Keratinocyte (primary cell): ENCODE data around the gene C5AR1. TPM values are rescaled to one million over a fixed set of nuclear protein-coding genes. Genes with fewer than 3 reads are reported as not detected.
A peak's percentile ranks its signal among the peaks of the same experiment; 100 is the strongest.

Experiments
- DNase-seq: peaks from one replicate; pipeline ENCODE4 v3.0.0-alpha.2; 2011; ENCODE audit warnings: low read depth, missing footprints, low spot score
- FAIRE-seq: peaks from 2 replicates; lab custom pipeline; 2011; peaks lifted over from hg19 to GRCh38; lab: Jason Lieb, UNC
- H2AFZ ChIP-seq: 2 replicates; pipeline ENCODE4 v1.6.0; 2012; ENCODE audit warnings: low read length, control low read depth, inconsistent platforms; ENCODE audit not compliant: control insufficient read depth
- H3K27ac ChIP-seq: 2 replicates; pipeline ENCODE4 v1.5.1; 2011; ENCODE audit warnings: low read length; ENCODE audit not compliant: control insufficient read depth, insufficient read depth
- H3K27me3 ChIP-seq: 3 replicates; pipeline ENCODE4 v1.6.0; 2011; ENCODE audit warnings: low read length; ENCODE audit not compliant: control insufficient read depth, insufficient read depth; ENCODE audit errors: extremely low read depth
- H3K36me3 ChIP-seq, 2 experiments: 2 replicates in 1 of 2; 3 replicates in 1 of 2; pipeline ENCODE4 v1.5.1; 2011; ENCODE audit warnings: low read length in 2 of 2, mild to moderate bottlenecking in 1 of 2; ENCODE audit not compliant: control insufficient read depth in 2 of 2, insufficient read depth in 2 of 2; ENCODE audit errors: extremely low read depth in 1 of 2
- H3K4me1 ChIP-seq: 3 replicates; pipeline ENCODE4 v1.5.1; 2011; ENCODE audit warnings: low read length; ENCODE audit not compliant: control insufficient read depth, insufficient read depth; ENCODE audit errors: extremely low read depth
- H3K4me2 ChIP-seq: 3 replicates; pipeline ENCODE4 v1.6.0; 2011; ENCODE audit warnings: low read depth, low read length; ENCODE audit not compliant: control insufficient read depth, insufficient read depth; ENCODE audit errors: extremely low read depth
- H3K4me3 ChIP-seq, 3 experiments: fragments of 200-600 bp in 1 of 3; sonication (generic) in 1 of 3; 2 replicates in 2 of 3; 3 replicates in 1 of 3; pipeline ENCODE4 v1.5.1; 2011 to 2016; ENCODE audit warnings: low read length in 3 of 3, mild to moderate bottlenecking in 3 of 3, control low read depth in 2 of 3, inconsistent platforms in 1 of 3, low read depth in 1 of 3, mixed read lengths in 1 of 3, mixed run types in 1 of 3, moderate library complexity in 1 of 3; ENCODE audit not compliant: control insufficient read depth in 2 of 3, insufficient read depth in 2 of 3; ENCODE audit errors: extremely low read depth in 1 of 3
- H3K79me2 ChIP-seq: 2 replicates; pipeline ENCODE4 v1.6.0; 2012; ENCODE audit warnings: low read length; ENCODE audit not compliant: control insufficient read depth, insufficient read depth
- H3K9ac ChIP-seq: 3 replicates; pipeline ENCODE4 v1.6.0; 2011; ENCODE audit warnings: low read length; ENCODE audit not compliant: control insufficient read depth, insufficient read depth; ENCODE audit errors: extremely low read depth
- H3K9me1 ChIP-seq: 3 replicates; pipeline ENCODE4 v1.6.0; 2011; ENCODE audit warnings: low read length; ENCODE audit not compliant: control insufficient read depth, insufficient read depth; ENCODE audit errors: extremely low read depth
- H3K9me3 ChIP-seq: 2 replicates; pipeline ENCODE4 v1.5.1; 2012; ENCODE audit warnings: low read depth, low read length; ENCODE audit not compliant: control insufficient read depth
- H4K20me1 ChIP-seq: 3 replicates; pipeline ENCODE4 v1.6.0; 2011; ENCODE audit warnings: low read length; ENCODE audit not compliant: control insufficient read depth, insufficient read depth; ENCODE audit errors: extremely low read depth
- CTCF ChIP-seq, 3 experiments: IDR thresholded peaks in 1 of 3; conservative IDR thresholded peaks in 1 of 3; optimal IDR thresholded peaks in 1 of 3; 2 replicates in 2 of 3; 3 replicates in 1 of 3; pipeline versions ENCODE3 to v1.5.1; 2011; ENCODE audit warnings: low read length in 3 of 3, mild to moderate bottlenecking in 3 of 3, moderate library complexity in 2 of 3, control low read depth in 1 of 3, inconsistent platforms in 1 of 3; ENCODE audit not compliant: insufficient read depth in 2 of 3; ENCODE audit errors: extremely low read depth in 1 of 3
- EZH2 ChIP-seq: IDR thresholded peaks from one replicate; pipeline ENCODE4 v1.6.1; 2012; ENCODE audit warnings: inconsistent platforms, mild to moderate bottlenecking, low read length, moderate library complexity
- dilution Hi-C: fragments of 300-500 bp; cut with MboI; formaldehyde crosslinking; loops from one replicate; pipeline ENCODE4 v1.7.0; 2020; ENCODE audit warnings: low sequenced_read_pairs; ENCODE audit not compliant: extremely low pct_ligation_motif_present
- polyA plus RNA-seq, 5 experiments: library from polyadenylated mRNA; depleted of rRNA in 3 of 5; stranded (reverse) in 3 of 5; stranded (forward) in 1 of 5; unstranded in 1 of 5; fragments of >200 nt; gene quantifications; 1 replicate in 1 of 5; 2 replicates in 3 of 5; 3 replicates in 1 of 5; pipeline versions ENCODE4 v1.2.1 to v1.2.3, GENCODE V29; 2011 to 2012; ENCODE audit warnings: missing spikeins in 2 of 5, low read depth in 1 of 5, low replicate concordance in 1 of 5

C5AR1 gene
- polyA plus RNA-seq, 1 donor (not counting 4 experiments of a cell fraction or from before 2014, with no cell fraction given), result 0.42 TPM

GRCh38 chr19:47271949-47272348, 37.7 kb upstream of the C5AR1 start:
- DNase-seq (no peak), FAIRE-seq (no peak)
- Histone ChIP-seq H3K4me3 (no peak overlapping the region), H2AFZ (no peak overlapping the region), H3K9me3 (no peaks in the 10 kb centered on the region), H3K79me2 (no peaks in the 10 kb centered on the region), H3K4me2 (no peak overlapping the region), H3K27me3 (no peaks in the 10 kb centered on the region), H3K27ac (no peak overlapping the region), H3K36me3 (peaks cover 7 to 14% of the 10 kb centered on the region in 2 experiments), H4K20me1 (peaks cover 3% of the 10 kb centered on the region), H3K9ac (no peak overlapping the region), H3K9me1 (no peaks in the 10 kb centered on the region), H3K4me1 (peaks cover 11% of the 10 kb centered on the region)
- TF ChIP-seq CTCF (optimal IDR thresholded peaks at IDR 0.05 in 1 of 3, IDR thresholded peaks at IDR 0.05 in 1 of 3, conservative IDR thresholded peaks at IDR 0.05 in 1 of 3; ENCODE audit: extremely low read depth in 1 of 3, insufficient read depth in 2 of 3, low read length in 3 of 3) (no peak), EZH2 (no peak)
- dilution Hi-C loops, result no loop called here

GRCh38 chr19:47272448-47273312, 37.0 kb upstream of the C5AR1 start:
- Histone ChIP-seq H3K9ac (peak overlapping the region; percentile 95), H3K9me1 (no peaks in the 10 kb centered on the region), H4K20me1 (peaks cover 3% of the 10 kb centered on the region), H3K9me3 (no peaks in the 10 kb centered on the region), H3K36me3 (peaks cover 2 to 14% of the 10 kb centered on the region in 2 experiments), H2AFZ (peak overlapping the region; percentile 62), H3K4me1 (peaks cover 11% of the 10 kb centered on the region), H3K79me2 (no peaks in the 10 kb centered on the region), H3K27ac (peak overlapping the region; percentile 94), H3K4me2 (peak overlapping the region; percentile 93), H3K4me3 (peak overlapping the region; percentile 60 to 88 (median 86)), H3K27me3 (no peaks in the 10 kb centered on the region)
- no peak for TF ChIP-seq EZH2
- TF ChIP-seq CTCF (optimal IDR thresholded peaks at IDR 0.05 in 1 of 3, IDR thresholded peaks at IDR 0.05 in 1 of 3, conservative IDR thresholded peaks at IDR 0.05 in 1 of 3; ENCODE audit: extremely low read depth in 1 of 3, insufficient read depth in 2 of 3, low read length in 3 of 3), result no peak
- DNase-seq (no peak), FAIRE-seq (no peak)
- dilution Hi-C loops, result no loop called here
